ENCODE data around the gene MICAL1.

Gene MICAL1

DNA sequence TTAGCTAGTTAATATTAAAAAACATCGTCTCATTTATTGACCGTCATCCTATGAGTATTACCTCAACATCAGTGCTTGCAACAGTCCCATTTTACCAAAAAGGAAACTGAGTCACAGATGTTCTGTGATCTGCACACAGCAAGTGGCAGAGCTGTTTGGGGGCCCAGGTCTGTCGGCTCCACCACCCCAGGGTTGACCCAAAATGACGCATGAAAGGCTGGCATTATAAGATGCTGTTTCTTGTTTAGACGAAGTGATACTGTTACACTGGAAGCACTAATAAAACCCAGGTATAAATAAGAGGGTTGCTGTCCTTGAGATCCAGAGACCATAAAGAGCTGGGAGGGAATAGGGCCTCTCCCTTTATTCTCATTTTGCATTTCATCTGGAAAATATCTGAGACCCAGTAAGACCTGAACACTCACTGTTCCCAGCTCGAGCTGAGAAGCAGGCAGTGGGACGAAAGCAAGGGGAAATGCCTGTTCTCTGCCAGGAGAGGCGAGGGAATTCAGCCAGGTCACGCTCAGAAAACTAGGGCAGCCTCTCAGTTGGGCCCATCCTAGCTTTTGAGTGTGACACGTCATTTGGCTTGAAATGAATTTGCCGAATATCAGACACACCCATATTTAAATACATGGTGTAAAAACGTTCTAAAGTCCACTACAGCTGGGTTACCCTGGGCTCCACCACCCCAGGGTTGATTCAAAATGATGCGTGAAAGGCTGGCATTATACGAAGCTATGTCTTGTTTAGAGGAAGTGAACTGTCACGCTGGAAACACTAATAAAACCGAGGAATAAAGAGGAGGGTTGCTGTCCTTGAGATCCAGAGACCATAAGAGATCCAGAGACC lies 1.4 kb upstream of the MICAL1 start:
- Histone ChIP-seq H3K4me3 (ENCODE audit: low read length, poor library complexity, severe bottlenecking) (peak overlapping the region; percentile 89), H3K27me3 (ENCODE audit: insufficient read depth, low read length, poor library complexity, severe bottlenecking) (no peaks in the 10 kb centered on the region), H3F3A (ENCODE audit: low read depth) (peaks cover 12% of the 10 kb centered on the region; the same call in 1 of the 2 replicates), H3K36me3 (ENCODE audit: insufficient read depth, low read length) (peaks cover 15% of the 10 kb centered on the region; the same call in 1 of the 2 replicates), H3K4me1 (ENCODE audit: insufficient read depth, low read length, poor library complexity, severe bottlenecking) (peaks cover 52% of the 10 kb centered on the region), H4K20me1 (ENCODE audit: insufficient read depth, low read length, poor library complexity, severe bottlenecking) (peaks cover 6% of the 10 kb centered on the region), H3K9me3 (ENCODE audit: insufficient read depth, low read depth, low read length) (no peaks in the 10 kb centered on the region), H3K9ac (ENCODE audit: low read depth, low read length, poor library complexity, severe bottlenecking) (peak overlapping the region; percentile 97), H3K9me2 (replicated peaks; ENCODE audit: low read depth, low read length) (no peaks in the 10 kb centered on the region), H3K4me2 (ENCODE audit: low read depth, low read length, poor library complexity, severe bottlenecking) (peak overlapping the region; percentile 88), H3K79me2 (ENCODE audit: insufficient read depth, low read length) (peaks cover 34% of the 10 kb centered on the region), H2AFZ (ENCODE audit: low read length) (no peak overlapping the region)
- no peak for TF ChIP-seq EZH2phosphoT487 (IDR thresholded peaks at IDR 0.05; ENCODE audit: borderline replicate concordance)

DNA sequence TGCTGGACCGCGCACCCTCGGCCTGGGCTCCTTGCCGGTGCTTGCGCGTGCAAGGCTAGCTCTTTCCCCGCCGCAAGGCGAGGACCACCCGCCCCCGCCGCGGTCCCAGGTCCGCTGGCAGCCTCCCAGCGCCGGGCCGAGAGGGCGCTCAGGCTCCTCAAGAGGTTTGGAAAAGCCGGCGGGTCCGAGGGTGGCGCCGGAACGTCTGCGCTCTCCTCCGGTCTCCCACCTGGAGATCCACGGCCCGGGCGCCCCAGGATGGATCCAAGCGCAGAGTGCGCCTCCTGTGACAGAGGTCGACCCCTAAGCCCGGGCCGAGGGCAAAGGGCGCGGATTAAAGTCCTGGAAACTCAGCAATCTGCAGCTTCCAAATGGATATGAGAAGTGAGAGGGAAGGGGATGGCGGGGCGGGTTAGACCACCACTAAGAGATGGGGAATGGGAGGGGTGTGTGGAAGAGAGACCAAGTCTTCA lies 575 bp upstream of the MICAL1 start:
- no peaks in the 10 kb centered on the region for H3K9me3 ChIP-seq (ENCODE audit: insufficient read depth, low read depth, low read length)
- peaks cover 41% of the 10 kb centered on the region for H3K79me2 ChIP-seq (ENCODE audit: insufficient read depth, low read length)
- TF ChIP-seq EZH2phosphoT487 (IDR thresholded peaks at IDR 0.05; ENCODE audit: borderline replicate concordance) = no peak
- TF ChIP-seq, protein P1, sequence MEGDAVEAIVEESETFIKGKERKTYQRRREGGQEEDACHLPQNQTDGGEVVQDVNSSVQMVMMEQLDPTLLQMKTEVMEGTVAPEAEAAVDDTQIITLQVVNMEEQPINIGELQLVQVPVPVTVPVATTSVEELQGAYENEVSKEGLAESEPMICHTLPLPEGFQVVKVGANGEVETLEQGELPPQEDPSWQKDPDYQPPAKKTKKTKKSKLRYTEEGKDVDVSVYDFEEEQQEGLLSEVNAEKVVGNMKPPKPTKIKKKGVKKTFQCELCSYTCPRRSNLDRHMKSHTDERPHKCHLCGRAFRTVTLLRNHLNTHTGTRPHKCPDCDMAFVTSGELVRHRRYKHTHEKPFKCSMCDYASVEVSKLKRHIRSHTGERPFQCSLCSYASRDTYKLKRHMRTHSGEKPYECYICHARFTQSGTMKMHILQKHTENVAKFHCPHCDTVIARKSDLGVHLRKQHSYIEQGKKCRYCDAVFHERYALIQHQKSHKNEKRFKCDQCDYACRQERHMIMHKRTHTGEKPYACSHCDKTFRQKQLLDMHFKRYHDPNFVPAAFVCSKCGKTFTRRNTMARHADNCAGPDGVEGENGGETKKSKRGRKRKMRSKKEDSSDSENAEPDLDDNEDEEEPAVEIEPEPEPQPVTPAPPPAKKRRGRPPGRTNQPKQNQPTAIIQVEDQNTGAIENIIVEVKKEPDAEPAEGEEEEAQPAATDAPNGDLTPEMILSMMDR (conservative IDR thresholded peaks at IDR 0.05; ENCODE audit: low read length) = peak; percentile 12; the same call in 1 of the 2 replicates
- H3K4me3 ChIP-seq (ENCODE audit: low read length, poor library complexity, severe bottlenecking) = peak overlapping the region; percentile 89
- H3F3A ChIP-seq (ENCODE audit: low read depth) = peaks cover 12% of the 10 kb centered on the region; the same call in 1 of the 2 replicates
- no peaks in the 10 kb centered on the region for H3K27me3 ChIP-seq (ENCODE audit: insufficient read depth, low read length, poor library complexity, severe bottlenecking)
- H4K20me1 ChIP-seq (ENCODE audit: insufficient read depth, low read length, poor library complexity, severe bottlenecking) = peaks cover 6% of the 10 kb centered on the region
- peaks cover 14% of the 10 kb centered on the region; the same call in 1 of the 2 replicates for H3K36me3 ChIP-seq (ENCODE audit: insufficient read depth, low read length)
- peak overlapping the region; percentile 97 for H3K9ac ChIP-seq (ENCODE audit: low read depth, low read length, poor library complexity, severe bottlenecking)
- peak overlapping the region; percentile 88 for H3K4me2 ChIP-seq (ENCODE audit: low read depth, low read length, poor library complexity, severe bottlenecking)
- no peaks in the 10 kb centered on the region for H3K9me2 ChIP-seq (replicated peaks; ENCODE audit: low read depth, low read length)
- H3K4me1 ChIP-seq (ENCODE audit: insufficient read depth, low read length, poor library complexity, severe bottlenecking) = peaks cover 53% of the 10 kb centered on the region
- H2AFZ ChIP-seq (ENCODE audit: low read length) = peak overlapping the region; percentile 78

DNA sequence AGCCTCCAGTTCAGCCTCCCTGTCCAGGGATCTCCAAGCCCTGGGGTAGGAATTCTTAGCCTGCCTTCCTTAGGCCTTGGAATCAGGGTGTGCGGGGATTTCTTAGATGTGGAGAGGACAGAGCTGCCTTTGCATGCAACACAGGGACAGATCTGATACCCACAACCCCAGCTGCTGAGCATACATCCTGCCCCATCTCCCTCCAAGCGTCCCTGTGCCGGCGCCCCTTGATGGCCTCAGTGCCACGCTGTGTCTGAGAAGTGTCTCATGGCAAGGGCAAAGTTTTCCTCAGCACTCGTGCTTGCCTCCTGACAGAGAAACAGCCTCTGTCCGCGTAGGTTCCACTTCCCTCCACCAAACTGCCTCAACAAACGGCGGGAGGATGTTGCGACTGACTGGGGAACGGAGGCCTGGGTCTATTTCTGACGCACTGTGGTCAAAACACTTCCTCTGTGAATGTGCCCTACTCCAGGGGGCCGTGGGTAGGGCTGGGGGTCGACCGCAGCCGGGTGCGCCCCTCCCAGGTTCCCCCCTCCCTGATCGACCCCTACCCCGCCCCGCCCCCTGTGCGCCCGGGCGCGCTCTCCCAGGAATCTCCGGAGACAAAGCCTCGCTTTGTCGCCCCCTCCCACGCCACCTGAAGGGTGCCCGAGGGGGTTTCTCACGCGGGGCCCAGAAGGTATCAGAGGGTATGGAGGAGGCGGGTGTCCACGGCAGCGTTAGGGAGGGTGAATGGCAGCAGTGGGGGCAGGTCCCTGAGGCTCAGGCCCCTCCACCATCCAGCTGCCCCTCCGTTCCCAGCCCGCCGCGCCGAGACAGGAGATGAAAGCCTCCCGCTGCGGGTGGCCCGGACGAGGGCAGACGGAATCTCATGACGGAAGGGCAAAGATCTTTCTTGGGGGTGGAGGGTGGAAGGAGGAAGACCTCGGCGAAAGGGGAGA lies 806 bp downstream of the MICAL1 start:
- Histone ChIP-seq H3K4me2 (ENCODE audit: low read depth, low read length, poor library complexity, severe bottlenecking) (peak overlapping the region; percentile 99), H3K27me3 (ENCODE audit: insufficient read depth, low read length, poor library complexity, severe bottlenecking) (no peaks in the 10 kb centered on the region), H3F3A (ENCODE audit: low read depth) (peaks cover 12% of the 10 kb centered on the region; the same call in 1 of the 2 replicates), H3K4me1 (ENCODE audit: insufficient read depth, low read length, poor library complexity, severe bottlenecking) (peaks cover 65% of the 10 kb centered on the region), H3K9ac (ENCODE audit: low read depth, low read length, poor library complexity, severe bottlenecking) (peak overlapping the region; percentile 97), H3K4me3 (ENCODE audit: low read length, poor library complexity, severe bottlenecking) (peak overlapping the region; percentile 89), H3K9me3 (ENCODE audit: insufficient read depth, low read depth, low read length) (no peaks in the 10 kb centered on the region), H2AFZ (ENCODE audit: low read length) (peak overlapping the region; percentile 53), H4K20me1 (ENCODE audit: insufficient read depth, low read length, poor library complexity, severe bottlenecking) (peaks cover 6% of the 10 kb centered on the region), H3K36me3 (ENCODE audit: insufficient read depth, low read length) (peaks cover 13% of the 10 kb centered on the region; the same call in 1 of the 2 replicates), H3K9me2 (replicated peaks; ENCODE audit: low read depth, low read length) (no peaks in the 10 kb centered on the region), H3K79me2 (ENCODE audit: insufficient read depth, low read length) (peaks cover 45% of the 10 kb centered on the region)
- TF ChIP-seq, protein P1 (conservative IDR thresholded peaks at IDR 0.05; ENCODE audit: low read length) = no peak
- no peak for TF ChIP-seq EZH2phosphoT487 (IDR thresholded peaks at IDR 0.05; ENCODE audit: borderline replicate concordance)

Measured in Loucy (cell line).